GM19455 (cell line): Measurements from ENCODE around the gene COG8.
"Not testable (repeated sequence)": the region's sequence is repeated elsewhere in the genome, so short reads cannot be mapped to it uniquely, and the experiment has no call there.

Experiments
- ATAC-seq: cut with Tn5 transposase; IDR thresholded peaks from one replicate; pipeline ENCODE4 v1.9.1; 2021; ENCODE audit not compliant: unreplicated experiment

Gene COG8

DNA sequence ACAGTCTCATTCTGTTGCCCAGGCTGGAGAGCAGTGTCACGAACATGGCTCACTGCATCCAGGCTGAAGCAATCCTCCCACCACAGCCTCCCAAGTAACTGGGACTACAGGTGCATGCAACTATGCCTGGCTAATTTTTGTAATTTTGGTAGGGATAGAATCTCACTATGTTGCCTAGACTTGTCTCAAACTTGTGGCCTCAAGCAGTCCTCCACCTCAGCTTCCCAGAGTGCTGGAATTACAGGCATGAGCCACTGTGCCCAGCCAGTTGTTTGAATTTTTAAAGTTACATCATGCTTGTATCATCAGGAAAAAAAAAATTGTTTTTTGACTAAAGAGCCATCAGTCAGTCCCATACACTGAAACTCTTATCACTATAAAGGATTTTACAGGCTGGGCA lies 45.3 kb downstream of the COG8 start:
- no peak for ATAC-seq

DNA sequence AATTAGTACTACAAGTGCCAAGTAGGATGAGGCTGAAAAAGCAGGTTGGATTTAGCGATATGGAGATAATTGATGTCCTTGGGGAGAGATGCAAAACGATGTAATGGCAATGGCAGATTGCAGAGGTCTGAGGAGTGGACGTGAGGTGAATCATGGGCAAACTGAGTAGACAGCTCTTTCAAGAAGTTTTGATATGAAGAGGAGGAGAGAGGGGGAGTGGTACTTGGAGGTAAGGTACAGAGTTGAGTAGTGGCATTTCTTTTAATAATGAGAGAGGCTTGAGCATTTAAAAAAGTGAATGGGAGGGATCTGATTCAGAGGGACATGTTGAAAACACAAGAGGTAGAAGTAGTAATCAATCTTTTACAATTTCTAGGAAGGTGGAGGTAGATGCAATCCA lies 46.0 kb downstream of the COG8 start:
- ATAC-seq, result no peak

DNA sequence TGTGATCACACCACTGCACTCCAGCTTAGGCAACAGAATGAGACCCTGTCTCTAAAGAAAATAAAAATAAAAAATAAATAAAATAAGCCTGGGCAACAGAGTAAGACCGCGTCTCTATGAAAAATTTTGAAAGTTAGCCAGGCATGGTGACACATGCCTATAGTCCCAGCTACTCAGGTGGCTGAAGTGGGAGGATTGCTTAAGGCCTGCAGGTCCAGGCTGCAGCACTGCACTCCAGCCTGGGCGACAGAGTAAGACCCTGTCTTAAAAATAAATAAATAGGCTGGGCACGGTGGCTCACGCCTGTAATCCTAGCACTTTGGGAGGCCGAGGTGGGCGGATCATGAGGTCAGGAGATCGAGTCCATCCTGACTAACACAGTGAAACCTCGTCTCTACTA lies 47.7 kb downstream of the COG8 start:
- ATAC-seq, result not testable (repeated sequence)

DNA sequence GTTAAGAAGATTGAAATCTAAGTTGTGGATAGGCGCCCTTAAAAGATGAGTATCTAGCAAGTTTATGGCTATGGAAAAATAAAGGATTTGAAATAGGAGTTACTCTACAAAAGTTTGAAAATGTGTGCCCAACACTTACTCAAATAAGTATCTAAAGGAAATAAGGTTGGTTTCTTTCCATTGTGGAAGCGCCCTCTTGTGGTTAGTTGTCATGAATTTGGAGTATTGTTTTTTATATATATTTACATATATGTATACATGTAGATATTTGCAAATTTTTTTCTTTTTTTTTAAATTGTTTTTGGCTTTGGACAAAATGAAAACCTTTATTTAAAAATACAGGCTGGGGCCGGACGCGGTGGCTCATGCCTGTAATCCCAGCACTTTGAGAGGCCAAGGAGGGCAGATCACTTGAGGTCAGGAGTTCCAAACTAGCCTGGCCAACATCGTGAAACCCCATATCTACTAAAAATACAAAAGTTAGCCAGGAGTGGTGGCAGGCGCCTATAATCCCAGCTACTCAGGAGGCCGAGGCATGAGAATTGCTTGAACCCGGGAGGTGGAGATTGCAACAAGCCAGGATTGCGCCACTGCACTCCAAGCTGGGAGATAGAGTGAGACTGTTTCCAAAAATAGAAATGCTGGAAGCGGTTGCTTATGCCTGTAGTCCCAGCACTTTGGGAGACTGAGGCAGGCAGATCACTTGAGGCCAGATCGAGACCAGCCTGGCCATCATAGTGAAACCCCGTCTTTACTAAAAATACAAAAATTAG lies 52.2 kb downstream of the COG8 start:
- ATAC-seq, result no peak

DNA sequence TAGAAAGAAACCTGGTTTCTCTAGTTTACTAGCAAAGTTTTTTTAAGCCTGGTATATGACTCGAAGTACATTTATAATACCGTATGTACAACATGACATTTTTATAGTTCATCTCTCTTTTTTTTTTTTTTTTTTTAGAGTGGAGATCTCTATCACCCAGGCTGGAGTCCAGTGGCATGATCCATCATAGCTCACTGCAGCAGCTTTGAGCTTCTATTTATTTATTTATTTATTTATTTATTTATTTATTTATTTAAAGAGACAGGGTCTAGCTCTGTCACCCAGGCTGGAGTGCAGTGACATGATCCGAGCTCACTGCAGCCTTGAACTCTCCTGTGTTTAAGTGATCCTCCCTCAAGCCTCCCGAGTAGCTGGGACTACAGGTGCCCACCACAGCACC lies 54.1 kb downstream of the COG8 start:
- no peak for ATAC-seq

DNA sequence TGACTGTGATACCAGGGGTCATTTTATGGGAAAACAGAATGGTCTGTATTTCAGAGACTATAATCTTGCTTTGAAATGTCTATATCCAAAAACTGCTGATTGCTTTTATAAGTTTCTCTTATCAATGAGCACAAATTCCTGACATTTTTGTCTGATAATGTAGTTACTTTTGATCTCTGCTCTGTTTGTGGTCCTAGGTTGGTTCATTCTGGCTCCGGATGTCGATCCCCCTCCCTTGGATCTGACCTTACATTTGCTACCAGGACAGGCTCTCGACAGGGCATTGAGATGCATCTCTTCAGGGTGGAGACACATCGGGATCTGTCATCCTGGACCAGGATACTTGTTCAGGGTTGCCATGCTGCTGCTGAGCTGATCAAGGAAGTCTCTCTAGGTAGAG lies 55.5 kb downstream of the COG8 start:
- no peak for ATAC-seq

DNA sequence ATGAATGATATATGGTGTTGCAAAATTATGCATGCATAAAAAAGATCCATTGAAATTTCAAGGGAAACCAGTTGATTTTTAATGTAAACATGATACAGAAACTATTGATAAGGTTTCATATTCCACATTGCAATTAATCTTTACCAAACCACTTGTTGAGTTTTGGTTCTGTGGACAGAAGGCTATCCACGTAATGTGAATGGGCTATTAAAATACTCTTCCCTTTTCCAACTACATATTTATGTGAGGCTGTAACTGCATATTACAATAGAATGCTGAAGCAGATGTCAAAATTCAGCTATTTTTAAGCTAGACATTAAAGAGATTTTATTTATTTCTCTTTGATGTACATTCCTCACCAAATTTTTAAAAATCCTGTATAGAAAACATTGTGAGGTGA lies 62.0 kb downstream of the COG8 start:
- ATAC-seq, result no peak
